ENCODE results near the gene NTF4.

GRCh38 chr19:49106648-49107135 is 42.1 kb upstream of the NTF4 start:
- TF ChIP-seq CTCF (conservative IDR thresholded peaks at IDR 0.05; ENCODE audit: low read depth, low read length) (peak; percentile 96), EZH2 (IDR thresholded peaks at IDR 0.05; ENCODE audit: borderline replicate concordance, low read depth, low read length, poor library complexity, severe bottlenecking) (no peak)

Measured in A673 (cell line).